ENCODE measurements around the gene MOB3B.
"Not testable (repeated sequence)": the region's sequence is repeated elsewhere in the genome, so short reads cannot be mapped to it uniquely, and the experiment has no call there.

Gene MOB3B

GRCh38 chr9:27429917-27430316 is 99.7 kb downstream of the MOB3B start:
- FAIRE-seq (no peak), DNase-seq (ENCODE audit: insufficient read length, low spot score) (no peak)
- no peak for TF ChIP-seq POLR2A (IDR thresholded peaks at IDR 0.05; ENCODE audit: low read depth, low read length)

- TF ChIP-seq POLR2A (IDR thresholded peaks at IDR 0.05; ENCODE audit: low read depth, low read length): no peak
- DNase-seq (ENCODE audit: insufficient read length, low spot score) (no peak), FAIRE-seq (no peak)
Observed at GRCh38 chr9:27429436-27429835, 100.2 kb downstream of the MOB3B start.

GRCh38 chr9:27428551-27428950 is 101.1 kb downstream of the MOB3B start:
- no peak for TF ChIP-seq POLR2A (IDR thresholded peaks at IDR 0.05; ENCODE audit: low read depth, low read length)
- DNase-seq (ENCODE audit: insufficient read length, low spot score) (no peak), FAIRE-seq (no peak)

GRCh38 chr9:27427272-27427643 is 102.4 kb downstream of the MOB3B start:
- DNase-seq (ENCODE audit: insufficient read length, low spot score) (peak; percentile 61), FAIRE-seq (peak; percentile 99)
- no peak for TF ChIP-seq POLR2A (IDR thresholded peaks at IDR 0.05; ENCODE audit: low read depth, low read length)

GRCh38 chr9:27426511-27427271 is 102.9 kb downstream of the MOB3B start:
- peak; percentile 15 for FAIRE-seq
- no peak for TF ChIP-seq POLR2A (IDR thresholded peaks at IDR 0.05; ENCODE audit: low read depth, low read length)
- DNase-seq (ENCODE audit: insufficient read length, low spot score): no peak

GRCh38 chr9:27425827-27426510 is 103.6 kb downstream of the MOB3B start:
- TF ChIP-seq POLR2A (IDR thresholded peaks at IDR 0.05; ENCODE audit: low read depth, low read length): no peak
- FAIRE-seq (peak; percentile 11), DNase-seq (ENCODE audit: insufficient read length, low spot score) (no peak)

GRCh38 chr9:27423915-27424710 is 105.5 kb downstream of the MOB3B start:
- DNase-seq (ENCODE audit: insufficient read length, low spot score) (no peak), FAIRE-seq (peak; percentile 61)
- no peak for TF ChIP-seq POLR2A (IDR thresholded peaks at IDR 0.05; ENCODE audit: low read depth, low read length)

GRCh38 chr9:27422279-27422834 is 107.3 kb downstream of the MOB3B start:
- FAIRE-seq (no peak), DNase-seq (ENCODE audit: insufficient read length, low spot score) (no peak)
- TF ChIP-seq POLR2A (IDR thresholded peaks at IDR 0.05; ENCODE audit: low read depth, low read length): no peak

- DNase-seq (ENCODE audit: insufficient read length, low spot score) (no peak), FAIRE-seq (no peak)
- TF ChIP-seq POLR2A (IDR thresholded peaks at IDR 0.05; ENCODE audit: low read depth, low read length): no peak
Observed at GRCh38 chr9:27421577-27421976, 108.0 kb downstream of the MOB3B start.

- not testable (repeated sequence) for DNase-seq (ENCODE audit: insufficient read length, low spot score); FAIRE-seq
Observed at GRCh38 chr9:27419558-27419957, 110.1 kb downstream of the MOB3B start.

GRCh38 chr9:27414220-27414761 is 115.3 kb downstream of the MOB3B start:
- no peak for FAIRE-seq
- no peak for TF ChIP-seq POLR2A (IDR thresholded peaks at IDR 0.05; ENCODE audit: low read depth, low read length)
- DNase-seq (ENCODE audit: insufficient read length, low spot score): no peak

GRCh38 chr9:27413511-27414219 is 115.9 kb downstream of the MOB3B start:
- no peak for FAIRE-seq
- TF ChIP-seq POLR2A (IDR thresholded peaks at IDR 0.05; ENCODE audit: low read depth, low read length): no peak
- DNase-seq (ENCODE audit: insufficient read length, low spot score): no peak

- FAIRE-seq: no peak
- no peak for TF ChIP-seq POLR2A (IDR thresholded peaks at IDR 0.05; ENCODE audit: low read depth, low read length)
Observed at GRCh38 chr9:27412963-27413362, 116.7 kb downstream of the MOB3B start.

More at GRCh38 chr9:27412963-27413362, 116.7 kb downstream of the MOB3B start:
- DNase-seq (ENCODE audit: insufficient read length, low spot score): no peak
